Stimulated activated CD4-positive, alpha-beta T cell treated with anti-CD3 and anti-CD28 coated beads, Interleukin-15, amount 100 ng/mL, for 48 hours (primary cell): ENCODE measurements around the gene CCDC107.

Source experiments
- DNase-seq, 2 donors: peaks; one replicate each; pipeline ENCODE4 v3.0.0-alpha.2; 2020; ENCODE audit warnings: low read depth in 2 of 2

CCDC107 gene

DNA sequence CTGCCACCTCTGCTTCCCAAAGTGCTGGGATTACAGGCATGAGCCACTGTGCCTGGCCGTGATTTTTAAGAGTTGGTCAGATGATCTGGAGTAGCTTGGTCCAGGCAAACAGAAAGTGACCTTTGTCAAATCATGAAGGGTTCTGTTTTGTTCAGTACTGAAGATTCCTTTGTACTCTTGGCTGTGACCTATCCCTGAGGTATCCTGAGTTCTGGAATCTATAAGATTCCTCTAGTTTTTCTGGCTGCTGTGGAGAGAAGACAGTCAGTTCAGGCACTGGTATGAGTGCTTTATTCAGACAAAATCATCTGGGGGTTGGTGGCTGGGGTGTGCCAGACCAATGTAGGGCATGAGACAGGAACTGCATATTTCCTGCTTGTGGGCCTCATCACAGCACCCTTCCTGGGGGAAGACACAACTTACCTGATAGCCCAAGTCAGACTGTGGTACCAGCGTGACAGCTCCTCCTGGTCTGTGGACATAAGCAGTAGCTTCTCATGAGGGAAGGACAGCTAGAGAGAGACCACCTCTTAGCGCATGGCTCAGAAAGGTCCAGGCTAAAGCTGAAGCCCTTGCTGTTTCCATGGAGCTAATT is 3.8 kb downstream of the CCDC107 start:
- no peak for DNase-seq

DNA sequence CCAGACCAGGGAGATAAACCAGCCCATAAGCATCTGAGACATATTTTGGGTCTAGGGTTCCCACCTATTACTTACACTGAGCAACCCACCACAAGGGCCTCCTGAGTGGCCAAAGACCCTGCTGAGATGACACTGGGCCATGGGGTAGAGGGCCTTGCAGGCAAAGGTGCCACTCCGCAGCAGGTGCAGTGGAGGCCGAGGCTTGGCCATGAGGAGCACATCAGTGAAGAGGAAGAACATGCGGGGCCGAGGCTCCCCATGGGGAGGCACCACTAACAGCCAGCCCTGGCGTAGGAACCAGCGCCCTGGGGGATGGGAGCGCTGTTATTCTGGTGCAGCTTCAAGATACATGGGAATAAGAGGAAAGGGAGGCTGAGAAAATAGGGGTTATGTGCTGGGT is 4.3 kb downstream of the CCDC107 start:
- DNase-seq, result no peak

DNA sequence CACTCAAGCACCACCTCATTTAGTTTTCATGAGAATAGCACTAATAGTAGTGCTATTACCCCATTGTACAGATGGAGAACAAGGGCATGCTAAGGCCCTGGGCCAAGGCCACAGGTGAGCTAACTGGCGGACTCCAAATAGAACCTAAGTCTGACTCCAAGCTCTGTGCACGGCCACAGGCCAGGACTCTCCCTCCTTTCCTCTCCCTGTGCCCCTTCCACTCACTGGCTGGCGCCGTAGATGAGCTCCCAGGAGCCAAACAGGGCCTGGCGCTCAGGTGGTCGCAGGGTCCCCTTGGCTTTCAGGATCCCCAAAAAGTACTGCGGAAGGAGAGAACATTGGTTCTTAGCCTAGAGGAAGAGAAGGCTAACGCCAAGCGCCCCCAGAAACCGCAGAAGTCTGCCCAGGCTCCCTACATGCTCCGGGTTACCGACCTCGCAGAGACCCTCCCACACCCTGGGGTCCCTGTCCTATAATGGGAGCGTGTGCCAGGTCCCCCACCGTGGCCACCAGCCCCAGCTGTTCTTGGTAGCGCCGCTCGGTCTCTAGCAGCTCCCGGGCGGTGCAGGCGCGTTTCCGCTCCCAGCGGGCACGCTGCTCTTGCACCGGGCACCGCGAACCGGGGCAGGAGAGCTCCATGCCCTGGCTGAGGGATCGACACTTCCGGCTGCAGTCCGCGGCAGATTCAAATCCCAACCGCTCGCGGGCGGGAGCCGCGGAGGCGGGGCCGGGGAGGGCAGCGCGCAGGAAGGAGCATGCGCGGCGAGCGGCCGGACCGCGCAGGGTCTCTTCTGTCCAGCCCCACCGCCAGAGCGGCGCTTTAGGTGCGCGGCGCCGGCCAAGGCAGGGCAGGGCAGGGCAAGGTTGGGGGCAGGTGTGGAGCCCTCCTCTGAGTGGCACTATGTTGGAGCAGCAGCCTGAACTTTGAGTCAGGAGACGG is 6.7 kb downstream of the CCDC107 start, which contains the start of gene ARHGEF39:
ARHGEF39 (minus strand) TSS at position 665 of the 940 bp plus-strand sequence; CDS start at position 639, 26 bp downstream.
- DNase-seq, result peak; percentile 60 to 66

DNA sequence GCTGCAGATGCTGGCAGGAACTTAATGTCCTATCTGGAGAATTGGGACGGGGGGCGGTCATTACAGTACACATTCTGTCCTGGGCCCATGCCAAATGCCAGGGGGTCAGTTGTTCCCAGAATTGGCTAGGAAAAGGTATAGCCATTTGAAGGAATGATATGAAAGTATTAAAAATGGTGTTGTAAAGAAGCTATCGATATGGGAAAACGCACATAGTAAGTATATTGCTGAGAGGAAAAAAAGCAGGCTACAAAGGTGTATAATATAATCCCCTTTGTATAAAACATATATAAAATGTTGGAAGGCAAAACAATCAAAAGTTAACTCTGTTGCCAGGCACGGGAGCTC is 7.4 kb downstream of the CCDC107 start:
- DNase-seq, result no peak

DNA sequence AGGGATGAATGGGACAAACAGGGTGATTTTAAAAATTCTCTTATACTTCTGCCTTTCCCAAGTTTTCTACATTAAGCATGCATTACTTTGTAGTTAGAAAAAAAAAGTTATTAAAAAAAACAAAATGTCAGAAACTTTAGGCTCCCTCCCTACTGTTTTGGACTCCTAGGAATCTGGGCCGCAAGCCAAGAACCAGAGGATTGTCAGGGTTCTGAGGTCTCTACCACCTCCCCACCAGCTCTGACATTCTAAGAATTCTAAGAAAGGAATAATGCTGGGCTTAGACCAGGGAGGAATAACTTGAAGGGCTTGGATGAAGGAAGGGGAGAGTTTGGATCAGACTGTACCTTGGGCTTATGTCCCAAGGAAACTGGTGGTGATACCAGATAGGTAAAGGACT is 8.0 kb downstream of the CCDC107 start:
- no peak for DNase-seq

DNA sequence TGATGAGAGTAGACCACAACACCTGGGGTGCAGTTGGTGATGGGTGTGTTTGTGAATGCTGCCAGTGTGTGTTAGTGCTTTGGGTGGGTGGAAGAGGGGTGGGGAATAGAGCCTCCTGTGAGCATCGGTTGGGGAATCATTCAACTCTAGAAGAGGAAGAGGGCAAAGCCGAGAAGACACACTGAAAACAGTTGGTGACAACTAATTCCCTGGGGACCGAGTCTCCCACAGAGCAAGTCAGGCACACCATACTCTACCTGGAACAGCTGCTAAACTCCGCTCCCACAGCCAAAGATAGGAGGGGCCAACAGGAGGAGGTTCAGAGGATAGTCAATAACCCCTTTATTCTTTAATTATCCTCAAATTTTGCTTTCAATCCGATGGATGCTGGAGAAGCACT is 8.5 kb downstream of the CCDC107 start:
- no peak for DNase-seq

DNA sequence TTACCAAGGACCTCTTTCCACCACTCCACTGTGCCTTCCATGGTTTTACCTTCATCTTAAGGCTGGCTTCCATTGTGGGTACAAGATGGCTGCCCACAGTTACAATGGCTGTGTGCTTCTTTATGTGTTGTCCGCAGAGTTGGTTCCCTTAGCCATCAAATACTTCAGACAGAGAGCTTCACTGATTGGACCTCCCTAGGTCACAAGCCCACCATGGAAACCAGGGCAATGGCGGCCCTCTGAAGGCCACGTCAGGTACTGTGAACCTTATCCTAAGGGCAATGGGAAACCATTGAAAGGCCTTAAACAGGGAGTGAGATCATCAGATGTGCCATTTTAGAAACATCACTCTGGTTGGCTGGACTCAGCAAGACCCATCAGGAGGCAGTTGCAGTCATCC is 9.8 kb downstream of the CCDC107 start:
- DNase-seq, result no peak

DNA sequence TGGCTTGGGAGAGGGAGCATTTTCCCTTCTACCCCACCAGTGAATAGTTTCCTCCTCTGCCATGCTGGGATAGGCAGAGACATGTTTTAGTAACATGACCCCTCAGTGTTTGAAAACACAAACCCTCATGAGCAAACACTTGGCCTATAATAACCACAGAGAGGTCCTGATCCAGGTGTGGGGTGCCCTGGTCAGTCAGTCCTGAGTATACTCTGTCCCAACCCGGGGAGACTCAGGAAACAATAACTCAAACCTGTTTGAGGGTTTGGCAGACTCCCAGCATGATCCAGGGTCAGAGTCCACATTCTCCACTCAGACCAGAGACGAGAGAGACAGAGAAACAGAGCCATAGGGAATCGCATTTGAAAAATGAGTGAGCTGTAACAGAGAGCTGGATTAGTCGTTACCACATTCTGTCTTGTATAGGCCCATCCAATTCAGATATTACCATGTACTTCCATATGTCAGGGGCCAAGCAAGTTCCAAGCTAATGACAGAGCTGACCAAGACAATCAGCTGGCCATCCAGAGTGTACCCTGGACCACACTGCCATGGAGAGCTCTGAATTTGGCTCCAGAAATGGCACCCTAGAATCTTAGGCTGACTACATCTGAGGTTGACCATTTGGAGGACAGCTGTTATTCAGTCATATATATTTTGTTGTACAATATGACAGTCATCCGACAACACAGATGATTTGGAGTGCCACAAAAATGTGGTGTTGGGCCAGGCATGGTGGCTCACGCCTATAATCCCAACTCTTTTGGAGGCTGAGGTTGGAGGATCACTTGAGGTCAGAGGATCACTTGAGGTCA is 11.4 kb downstream of the CCDC107 start:
- no peak for DNase-seq

DNA sequence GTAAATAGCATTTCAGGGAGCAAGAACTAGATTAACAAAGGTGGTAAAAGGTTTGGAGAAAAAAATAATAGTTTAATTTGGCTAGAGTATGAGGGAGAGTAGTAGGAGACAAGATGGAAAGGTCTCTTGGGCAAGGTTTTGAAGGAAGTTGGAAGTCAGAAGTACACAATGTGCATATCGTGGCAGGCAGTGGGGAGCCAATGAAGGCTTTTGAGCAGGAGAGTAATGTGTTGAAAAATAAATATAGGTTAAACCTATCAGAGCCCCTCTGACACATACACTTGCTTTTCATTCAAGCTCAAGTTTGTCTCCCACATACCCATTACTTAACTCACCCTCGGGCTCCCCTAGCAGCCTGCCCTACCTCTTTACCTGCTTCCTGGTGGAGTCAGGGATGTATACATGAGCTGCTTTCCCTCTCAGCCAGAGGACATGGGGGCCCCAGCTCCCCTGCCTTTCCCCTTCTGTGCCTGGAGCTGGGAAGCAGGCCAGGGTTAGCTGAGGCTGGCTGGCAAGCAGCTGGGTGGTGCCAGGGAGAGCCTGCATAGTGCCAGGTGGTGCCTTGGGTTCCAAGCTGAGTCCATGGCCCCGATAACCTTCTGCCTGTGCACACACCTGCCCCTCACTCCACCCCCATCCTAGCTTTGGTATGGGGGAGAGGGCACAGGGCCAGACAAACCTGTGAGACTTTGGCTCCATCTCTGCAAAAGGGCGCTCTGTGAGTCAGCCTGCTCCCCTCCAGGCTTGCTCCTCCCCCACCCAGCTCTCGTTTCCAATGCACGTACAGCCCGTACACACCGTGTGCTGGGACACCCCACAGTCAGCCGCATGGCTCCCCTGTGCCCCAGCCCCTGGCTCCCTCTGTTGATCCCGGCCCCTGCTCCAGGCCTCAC is 15.3 kb downstream of the CCDC107 start, which contains the start of gene CA9:
CA9 (plus strand) TSS at position 797 of the 893 bp plus-strand sequence; CDS start at position 829, 32 bp downstream.
- DNase-seq, result no peak

DNA sequence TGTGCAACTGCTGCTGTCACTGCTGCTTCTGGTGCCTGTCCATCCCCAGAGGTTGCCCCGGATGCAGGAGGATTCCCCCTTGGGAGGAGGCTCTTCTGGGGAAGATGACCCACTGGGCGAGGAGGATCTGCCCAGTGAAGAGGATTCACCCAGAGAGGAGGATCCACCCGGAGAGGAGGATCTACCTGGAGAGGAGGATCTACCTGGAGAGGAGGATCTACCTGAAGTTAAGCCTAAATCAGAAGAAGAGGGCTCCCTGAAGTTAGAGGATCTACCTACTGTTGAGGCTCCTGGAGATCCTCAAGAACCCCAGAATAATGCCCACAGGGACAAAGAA is 15.9 kb downstream of the CCDC107 start:
- no peak for DNase-seq

DNA sequence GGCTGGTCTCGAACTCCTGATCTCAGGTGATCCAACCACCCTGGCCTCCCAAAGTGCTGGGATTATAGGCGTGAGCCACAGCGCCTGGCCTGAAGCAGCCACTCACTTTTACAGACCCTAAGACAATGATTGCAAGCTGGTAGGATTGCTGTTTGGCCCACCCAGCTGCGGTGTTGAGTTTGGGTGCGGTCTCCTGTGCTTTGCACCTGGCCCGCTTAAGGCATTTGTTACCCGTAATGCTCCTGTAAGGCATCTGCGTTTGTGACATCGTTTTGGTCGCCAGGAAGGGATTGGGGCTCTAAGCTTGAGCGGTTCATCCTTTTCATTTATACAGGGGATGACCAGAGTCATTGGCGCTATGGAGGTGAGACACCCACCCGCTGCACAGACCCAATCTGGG is 17.1 kb downstream of the CCDC107 start:
- no peak for DNase-seq

DNA sequence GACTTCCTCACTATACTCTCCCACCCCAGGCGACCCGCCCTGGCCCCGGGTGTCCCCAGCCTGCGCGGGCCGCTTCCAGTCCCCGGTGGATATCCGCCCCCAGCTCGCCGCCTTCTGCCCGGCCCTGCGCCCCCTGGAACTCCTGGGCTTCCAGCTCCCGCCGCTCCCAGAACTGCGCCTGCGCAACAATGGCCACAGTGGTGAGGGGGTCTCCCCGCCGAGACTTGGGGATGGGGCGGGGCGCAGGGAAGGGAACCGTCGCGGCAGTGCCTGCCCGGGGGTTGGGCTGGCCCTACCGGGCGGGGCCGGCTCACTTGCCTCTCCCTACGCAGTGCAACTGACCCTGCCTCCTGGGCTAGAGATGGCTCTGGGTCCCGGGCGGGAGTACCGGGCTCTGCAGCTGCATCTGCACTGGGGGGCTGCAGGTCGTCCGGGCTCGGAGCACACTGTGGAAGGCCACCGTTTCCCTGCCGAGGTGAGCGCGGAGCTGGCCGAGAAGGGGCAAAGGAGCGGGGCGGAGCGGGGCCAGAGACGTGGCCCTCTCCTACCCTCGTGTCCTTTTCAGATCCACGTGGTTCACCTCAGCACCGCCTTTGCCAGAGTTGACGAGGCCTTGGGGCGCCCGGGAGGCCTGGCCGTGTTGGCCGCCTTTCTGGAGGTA is 17.8 kb downstream of the CCDC107 start:
- no peak for DNase-seq

DNA sequence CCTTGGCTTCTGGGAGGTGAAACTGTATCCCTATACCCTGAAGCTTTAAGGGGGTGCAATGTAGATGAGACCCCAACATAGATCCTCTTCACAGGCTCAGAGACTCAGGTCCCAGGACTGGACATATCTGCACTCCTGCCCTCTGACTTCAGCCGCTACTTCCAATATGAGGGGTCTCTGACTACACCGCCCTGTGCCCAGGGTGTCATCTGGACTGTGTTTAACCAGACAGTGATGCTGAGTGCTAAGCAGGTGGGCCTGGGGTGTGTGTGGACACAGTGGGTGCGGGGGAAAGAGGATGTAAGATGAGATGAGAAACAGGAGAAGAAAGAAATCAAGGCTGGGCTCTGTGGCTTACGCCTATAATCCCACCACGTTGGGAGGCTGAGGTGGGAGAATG is 21.0 kb downstream of the CCDC107 start:
- DNase-seq, result no peak

DNA sequence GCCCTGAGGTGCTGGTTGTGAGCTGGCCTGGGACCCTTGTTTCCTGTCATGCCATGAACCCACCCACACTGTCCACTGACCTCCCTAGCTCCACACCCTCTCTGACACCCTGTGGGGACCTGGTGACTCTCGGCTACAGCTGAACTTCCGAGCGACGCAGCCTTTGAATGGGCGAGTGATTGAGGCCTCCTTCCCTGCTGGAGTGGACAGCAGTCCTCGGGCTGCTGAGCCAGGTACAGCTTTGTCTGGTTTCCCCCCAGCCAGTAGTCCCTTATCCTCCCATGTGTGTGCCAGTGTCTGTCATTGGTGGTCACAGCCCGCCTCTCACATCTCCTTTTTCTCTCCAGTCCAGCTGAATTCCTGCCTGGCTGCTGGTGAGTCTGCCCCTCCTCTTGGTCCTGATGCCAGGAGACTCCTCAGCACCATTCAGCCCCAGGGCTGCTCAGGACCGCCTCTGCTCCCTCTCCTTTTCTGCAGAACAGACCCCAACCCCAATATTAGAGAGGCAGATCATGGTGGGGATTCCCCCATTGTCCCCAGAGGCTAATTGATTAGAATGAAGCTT is 21.8 kb downstream of the CCDC107 start:
- no peak for DNase-seq

DNA sequence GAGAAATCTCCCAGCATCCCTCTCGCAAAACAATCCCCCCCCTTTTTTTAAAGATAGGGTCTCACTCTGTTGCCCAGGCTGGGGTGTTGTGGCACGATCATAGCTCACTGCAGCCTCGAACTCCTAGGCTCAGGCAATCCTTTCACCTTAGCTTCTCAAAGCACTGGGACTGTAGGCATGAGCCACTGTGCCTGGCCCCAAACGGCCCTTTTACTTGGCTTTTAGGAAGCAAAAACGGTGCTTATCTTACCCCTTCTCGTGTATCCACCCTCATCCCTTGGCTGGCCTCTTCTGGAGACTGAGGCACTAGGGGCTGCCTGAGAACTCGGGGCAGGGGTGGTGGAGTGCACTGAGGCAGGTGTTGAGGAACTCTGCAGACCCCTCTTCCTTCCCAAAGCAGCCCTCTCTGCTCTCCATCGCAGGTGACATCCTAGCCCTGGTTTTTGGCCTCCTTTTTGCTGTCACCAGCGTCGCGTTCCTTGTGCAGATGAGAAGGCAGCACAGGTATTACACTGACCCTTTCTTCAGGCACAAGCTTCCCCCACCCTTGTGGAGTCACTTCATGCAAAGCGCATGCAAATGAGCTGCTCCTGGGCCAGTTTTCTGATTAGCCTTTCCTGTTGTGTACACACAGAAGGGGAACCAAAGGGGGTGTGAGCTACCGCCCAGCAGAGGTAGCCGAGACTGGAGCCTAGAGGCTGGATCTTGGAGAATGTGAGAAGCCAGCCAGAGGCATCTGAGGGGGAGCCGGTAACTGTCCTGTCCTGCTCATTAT is 22.4 kb downstream of the CCDC107 start:
- no peak for DNase-seq

DNA sequence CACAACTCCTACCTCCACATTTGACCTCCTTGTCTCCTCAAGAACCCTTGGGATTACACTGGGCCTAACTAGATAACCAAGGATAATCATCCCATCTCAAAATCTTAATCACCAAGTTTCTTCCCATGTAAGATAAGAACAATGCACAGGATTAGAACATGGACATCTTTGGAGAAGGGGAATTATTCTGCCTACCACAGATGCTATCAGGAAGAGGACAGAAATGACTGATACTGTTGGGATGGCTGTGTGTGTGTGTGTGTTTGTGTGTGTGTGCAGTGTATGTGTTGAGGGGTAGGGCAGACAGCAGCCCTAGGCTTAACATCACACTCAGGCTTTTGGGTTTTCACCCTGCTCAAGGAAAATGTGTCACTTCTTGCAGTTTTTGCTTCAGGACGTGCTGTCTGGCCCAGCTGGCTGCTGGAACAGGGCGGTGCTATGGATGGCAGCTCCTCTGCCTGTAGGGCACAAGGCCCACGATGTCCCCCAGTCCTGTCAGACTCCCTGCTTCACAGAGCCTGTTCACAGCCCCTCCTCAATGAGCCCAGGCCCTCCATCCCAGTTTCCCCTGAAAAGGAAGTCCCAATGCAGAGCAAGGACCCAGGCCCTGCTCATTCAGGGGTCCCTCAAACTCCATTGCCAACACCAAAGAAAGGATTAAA is 23.4 kb downstream of the CCDC107 start:
- DNase-seq, result no peak

DNA sequence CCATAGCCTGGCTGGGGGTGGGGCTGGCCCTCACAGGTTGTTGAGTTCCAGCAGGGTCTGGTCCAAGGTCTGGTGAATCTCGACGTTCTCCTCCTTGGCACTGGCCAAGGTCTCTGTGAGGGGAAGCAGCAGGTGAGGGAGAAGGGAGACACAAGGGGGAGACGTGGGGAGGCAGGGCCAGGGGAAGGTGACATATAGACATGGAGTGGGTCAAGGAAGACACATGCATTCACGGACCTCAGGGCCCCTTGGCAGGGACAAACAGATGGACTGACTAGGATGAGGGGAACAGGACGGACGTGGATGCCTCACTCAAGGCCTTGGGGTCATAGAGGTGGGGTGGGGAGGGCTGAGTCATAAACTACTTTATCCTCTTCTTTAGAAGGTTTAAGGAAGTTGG is 24.0 kb downstream of the CCDC107 start:
- no peak for DNase-seq

DNA sequence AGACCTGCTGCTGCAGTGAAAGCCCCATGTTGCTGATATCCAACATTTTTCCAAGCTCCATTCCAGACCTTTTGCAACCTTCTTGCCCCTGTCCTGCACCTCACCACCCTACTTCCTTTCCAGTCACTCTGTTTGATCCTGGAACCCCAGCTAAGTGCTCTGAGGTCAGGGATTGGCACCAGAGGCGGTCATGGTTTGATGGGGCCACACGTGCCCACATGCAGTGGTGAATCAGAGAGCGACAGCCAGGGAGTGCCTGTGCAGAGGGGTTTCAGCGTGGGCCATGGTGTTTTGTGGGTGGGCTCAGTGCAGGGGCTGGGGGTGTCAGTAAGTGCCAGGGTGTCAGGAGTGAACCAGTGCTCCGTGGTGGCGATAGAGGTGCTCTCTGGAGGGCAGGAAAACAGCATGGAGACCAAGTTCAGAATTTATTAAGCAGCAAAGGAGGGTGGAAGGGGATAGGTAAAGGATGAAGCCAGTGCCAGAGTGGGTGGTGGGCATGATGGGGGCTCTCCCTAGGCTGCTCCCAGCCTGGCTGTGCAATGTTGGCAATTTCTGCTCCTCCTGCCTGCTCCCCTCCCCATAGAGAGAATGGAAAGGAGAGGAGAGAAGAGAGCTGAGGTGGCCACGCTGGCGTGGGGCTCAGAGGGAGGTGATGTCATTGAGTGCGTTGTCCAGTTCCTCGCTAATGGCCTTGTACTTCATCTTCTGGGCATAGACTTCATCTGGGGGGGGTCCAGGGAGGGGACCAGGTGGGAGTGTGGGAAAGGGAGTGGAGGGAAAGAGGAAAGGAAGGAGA is 24.6 kb downstream of the CCDC107 start:
- DNase-seq, result no peak
